Globus pallidus (tissue), 1 donor: ENCODE measurements around the gene KLHL2.
"Not testable (repeated sequence)": the region's sequence is repeated elsewhere in the genome, so short reads cannot be mapped to it uniquely, and the experiment has no call there.

Experiments used
- DNase-seq: peaks from one replicate; pipeline ENCODE4 v3.0.0-alpha.2; 2015; ENCODE audit warnings: low spot score

The KLHL2 gene

DNA sequence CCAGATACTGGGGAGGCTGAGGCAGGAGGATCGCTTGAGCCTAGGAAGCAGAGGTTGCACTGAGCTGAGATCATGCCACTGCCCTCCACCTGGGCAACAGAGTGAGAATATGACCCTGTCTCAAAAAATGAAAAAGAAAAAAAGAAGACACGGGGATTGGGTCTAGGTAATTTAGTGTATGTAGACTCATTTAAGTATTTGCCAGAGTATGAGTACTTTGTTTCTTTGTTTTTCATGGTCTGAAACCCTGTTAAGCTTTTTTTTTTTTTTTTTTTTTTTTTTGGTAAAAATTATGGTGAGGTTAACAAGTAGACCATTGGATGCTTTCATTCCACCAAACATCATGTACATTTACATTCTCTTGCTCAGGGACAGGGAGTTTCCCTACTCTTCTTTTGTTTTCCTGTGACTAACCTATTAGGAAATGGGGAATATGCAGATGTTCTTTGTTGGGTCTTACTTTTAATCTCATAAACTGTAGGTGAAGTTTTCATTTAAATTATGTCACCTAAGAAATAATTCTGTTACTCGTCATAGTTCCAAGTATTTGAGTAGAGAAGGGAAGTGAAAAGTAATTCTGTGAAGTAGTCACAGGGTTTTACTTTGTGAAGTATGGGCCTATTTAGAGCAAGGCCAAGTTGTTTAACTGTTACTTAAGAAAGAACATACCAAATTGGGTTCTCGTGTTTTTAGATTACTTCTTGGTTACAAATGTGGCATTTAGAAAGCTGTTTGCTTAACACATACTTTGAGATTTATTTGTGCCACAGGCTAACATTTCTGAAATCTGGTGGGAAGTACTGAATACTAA lies 25.5 kb downstream of the KLHL2 start:
- not testable (repeated sequence) for DNase-seq

DNA sequence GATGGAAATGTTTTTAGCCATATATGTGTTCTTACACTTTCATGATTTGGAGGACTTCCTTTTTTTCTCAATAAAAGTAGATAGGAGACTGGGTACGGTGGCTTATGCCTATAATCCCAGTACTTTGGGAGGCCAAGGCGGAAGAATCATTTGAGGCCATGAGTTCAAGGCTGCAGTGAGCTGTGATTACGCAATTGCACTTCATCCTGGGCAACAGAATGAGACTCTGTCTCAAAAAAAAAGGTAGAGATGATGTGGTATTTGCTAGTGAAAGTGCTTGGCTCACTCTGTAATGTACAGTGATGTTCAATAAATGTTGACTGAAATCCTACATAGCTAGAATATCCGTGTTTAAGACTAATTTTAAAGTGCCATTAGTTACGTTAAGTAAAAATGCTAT lies 27.4 kb downstream of the KLHL2 start:
- no peak for DNase-seq

DNA sequence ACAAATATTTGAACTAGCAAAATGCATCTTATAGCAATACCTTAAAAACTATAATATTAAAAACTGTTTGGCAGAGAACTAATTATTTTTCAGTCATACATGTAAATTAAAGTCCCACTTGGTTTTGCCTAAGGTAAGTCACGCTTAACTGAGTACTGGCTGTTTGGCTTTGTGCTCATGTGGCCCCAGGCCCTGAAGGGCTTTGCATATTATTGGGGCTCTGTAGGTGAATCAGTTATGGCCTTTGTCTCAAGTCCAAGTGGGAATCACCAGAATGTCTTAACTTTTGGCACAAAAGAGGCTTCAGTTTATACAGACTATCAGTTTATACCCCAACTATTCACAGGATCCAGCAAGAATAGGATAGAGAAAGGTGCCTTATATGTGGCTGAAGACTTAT lies 29.5 kb downstream of the KLHL2 start:
- not testable (repeated sequence) for DNase-seq

DNA sequence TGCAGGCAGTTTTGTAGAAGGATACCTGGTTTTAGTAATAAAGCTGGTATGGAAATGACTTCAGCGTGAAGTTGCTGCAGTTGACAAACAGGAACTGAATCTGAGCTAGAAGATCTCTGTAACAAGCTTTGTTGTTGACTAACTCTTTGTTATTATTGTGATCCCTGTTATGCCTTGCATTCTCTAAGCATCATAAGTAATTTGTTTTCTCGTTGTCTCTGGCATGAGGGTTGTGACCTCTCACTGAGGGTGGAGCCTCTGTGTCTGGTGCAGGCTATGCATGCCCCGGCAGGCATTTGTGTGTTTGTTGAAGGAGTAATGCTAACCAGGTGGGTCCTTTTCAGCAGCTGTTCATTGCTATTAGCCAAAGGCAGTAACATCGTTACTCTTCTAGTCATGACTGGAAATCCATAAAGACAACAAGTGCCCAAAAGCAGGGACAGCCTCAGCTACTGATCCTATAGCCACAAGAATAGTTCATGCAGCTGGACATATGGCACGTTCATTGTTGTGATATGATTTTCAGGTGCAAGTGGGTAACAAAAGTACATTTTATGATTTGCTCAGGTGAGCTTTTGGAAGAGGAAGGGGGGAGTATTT lies 30.8 kb downstream of the KLHL2 start:
- not testable (repeated sequence) for DNase-seq

DNA sequence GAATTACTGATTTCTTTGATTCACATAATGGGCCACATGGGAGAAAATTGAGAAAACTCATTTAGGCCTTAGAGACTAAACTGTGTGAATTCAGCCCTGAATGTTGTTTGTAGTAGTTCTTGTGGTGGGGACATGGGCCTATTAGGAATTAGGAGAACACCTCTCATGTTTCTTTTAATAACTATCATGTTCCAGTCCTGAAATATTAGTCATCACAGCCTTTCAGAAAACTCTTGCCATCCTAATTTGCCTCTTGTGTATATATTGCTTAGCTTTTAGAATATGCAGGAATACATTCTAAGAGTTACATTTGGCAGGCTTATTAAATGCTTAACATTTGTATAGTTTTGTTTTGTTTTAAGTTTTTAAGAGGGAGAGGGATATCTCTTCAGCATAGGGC lies 33.4 kb downstream of the KLHL2 start:
- DNase-seq: not testable (repeated sequence)

DNA sequence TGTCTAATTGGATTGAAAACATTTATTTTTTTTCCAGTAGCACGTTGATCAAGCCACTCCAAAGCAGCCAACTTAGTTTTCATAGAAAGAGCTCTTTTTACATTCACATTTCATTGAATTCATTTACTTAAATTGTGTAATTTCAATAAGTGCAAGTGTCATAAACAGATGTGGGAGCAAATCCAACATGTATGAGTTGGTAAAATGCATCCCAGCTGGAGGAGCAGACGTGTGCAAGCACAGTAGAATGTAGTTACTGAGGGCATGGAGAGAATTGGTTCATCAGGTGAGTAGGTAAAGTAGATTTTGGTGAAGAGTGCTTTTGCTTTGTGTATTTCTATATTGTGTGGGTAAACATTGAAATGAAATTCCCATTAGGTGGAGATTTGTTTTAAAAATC lies 36.8 kb downstream of the KLHL2 start:
- not testable (repeated sequence) for DNase-seq

DNA sequence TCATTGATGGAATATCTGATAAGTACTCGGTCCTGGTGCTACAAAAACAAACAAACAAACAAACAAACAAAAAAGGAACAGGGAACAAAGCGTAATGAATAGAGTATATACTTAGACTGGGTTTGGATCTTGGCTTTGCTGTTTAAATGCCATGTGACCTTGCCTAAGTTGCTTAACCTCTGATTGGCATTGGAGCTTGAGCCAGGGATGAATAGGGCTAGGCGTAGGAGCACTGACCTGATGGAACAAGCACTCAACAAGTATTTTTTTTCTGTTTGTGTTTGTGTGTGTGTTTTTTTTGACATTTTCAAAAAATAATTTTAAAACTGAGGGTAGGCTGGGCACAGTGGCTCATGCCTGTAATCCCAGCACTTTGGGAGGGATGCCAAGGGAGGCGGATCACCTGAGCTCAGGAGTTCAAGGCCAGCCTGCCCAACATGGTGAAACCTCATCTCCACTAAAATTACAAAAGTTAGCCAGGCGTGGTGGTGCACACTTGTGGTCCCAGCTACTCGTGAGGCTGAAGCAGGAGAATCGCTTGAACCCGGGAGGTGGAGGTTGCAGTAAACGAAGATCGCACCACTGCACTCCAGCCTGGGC lies 37.3 kb downstream of the KLHL2 start:
- not testable (repeated sequence) for DNase-seq

DNA sequence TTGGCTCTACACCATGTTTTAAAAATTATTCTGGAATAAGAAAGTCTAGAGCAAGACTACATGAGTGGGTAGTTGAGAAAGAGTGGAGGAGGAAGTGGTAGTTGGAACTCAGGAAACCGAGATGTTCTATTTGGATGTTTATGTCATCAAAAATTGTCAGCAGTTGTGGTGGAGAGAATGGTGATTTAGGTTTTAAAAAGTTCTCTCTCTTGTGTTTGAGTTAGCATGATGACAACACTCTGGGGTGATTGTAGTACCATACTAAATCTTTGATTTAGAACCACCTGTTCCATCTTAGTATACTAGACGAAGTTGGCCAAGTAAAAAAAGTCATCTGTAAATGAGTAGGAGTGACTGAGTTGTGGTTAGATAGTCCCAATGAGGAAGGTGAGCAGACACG lies 40.7 kb downstream of the KLHL2 start:
- DNase-seq: no peak

DNA sequence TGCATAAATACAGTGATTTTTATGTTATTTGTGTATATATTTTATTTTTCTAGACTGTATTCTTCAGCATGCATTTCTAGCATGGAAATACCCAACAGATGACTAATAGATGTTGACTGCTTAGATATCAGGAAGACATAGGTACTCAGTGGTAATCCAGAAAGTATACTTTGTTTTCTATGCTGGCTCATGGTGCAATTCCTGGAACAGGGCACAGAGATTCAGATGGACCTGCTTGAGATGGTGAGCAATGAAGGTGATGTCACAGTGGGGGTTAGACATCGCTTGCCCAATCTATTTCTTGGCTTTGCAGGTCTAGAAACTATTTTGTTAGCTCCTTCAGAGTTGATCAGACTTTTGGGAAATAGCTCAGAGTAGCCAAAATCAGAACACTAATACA lies 41.5 kb downstream of the KLHL2 start:
- not testable (repeated sequence) for DNase-seq

DNA sequence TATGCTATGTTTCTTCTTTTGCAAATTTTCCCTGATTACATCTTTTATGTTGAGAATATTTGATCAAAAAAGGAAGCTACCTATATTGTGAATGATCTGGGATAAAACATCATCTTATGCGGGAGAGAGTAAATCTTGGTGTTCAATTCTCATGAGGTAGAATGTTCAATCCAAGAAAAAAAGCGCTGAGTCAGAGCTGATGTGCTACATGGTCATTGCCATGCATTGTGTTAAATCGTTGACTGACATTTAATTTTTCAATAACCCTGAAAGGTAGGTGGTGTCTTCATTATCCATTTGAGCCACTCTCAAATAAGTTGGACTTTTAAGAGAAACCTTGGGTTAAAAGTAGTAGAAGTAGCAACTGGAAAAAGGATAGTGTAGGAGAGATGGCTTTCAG lies 47.4 kb downstream of the KLHL2 start:
- DNase-seq: not testable (repeated sequence)

DNA sequence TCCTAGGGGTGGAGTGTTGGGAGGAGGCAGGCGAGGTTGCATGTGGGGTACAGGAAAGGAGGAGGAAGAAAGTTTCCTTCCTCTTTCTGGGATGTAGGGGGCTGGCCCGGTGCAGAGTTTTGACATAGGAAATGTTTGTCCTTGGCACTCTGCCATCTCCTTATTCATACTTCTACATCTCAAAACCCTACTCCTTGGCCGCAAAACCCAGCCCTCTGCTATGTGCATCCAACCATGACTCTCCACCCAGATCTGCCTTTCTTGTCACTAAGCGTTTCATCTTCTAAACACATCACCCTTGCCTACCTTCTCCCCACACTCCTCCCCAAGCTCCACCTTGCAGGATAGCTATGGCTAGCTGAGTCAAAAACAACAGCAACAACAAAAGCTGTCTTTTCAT lies 48.1 kb downstream of the KLHL2 start:
- DNase-seq: peak; percentile 16

DNA sequence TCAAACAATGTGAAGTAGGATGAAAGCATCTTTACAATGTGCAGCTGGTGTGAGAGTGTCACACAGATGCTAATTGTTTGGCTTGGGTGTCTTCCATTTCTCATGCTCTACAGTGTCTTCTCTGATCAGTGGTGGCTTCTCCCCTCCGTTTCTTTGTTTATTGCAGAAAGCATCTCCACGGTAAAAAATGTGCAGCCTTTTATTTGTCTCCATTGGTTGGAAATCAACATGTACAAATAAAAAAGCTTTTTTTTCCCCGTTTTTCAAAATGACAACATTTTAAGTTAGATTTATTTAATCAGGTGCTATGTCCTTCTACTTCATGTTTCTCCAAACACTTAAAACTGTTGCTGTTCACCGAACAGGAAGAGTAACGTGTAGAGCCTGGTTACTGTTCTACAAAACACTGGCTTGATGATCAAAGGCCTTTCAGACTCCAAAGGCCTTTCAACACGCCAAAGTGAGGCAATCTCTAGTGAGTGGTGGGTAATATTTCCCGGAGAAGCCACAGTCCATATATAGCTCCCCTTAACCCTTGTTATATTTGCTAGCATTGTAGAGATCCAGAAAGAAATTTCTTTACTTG lies 48.8 kb downstream of the KLHL2 start:
- peak; percentile 85 for DNase-seq

DNA sequence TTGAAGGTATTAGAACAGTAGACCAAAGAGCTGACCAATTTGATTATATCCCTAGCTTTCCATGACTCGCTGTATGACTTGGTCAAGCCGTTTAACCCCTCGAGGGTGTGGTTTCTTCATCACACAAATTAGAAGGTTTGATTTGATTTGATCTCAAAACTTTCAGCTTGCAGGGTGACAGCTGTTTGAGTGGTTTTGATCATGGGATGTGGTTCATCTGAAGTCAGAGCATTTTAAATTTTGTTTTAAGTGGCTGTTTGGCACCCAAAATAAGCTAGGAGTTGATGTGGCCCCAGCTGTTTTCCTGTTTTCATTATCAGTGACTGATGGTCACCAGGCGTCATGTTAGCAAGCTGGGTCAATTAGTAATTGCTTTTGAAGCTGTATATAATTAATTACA lies 52.4 kb downstream of the KLHL2 start:
- DNase-seq: not testable (repeated sequence)

DNA sequence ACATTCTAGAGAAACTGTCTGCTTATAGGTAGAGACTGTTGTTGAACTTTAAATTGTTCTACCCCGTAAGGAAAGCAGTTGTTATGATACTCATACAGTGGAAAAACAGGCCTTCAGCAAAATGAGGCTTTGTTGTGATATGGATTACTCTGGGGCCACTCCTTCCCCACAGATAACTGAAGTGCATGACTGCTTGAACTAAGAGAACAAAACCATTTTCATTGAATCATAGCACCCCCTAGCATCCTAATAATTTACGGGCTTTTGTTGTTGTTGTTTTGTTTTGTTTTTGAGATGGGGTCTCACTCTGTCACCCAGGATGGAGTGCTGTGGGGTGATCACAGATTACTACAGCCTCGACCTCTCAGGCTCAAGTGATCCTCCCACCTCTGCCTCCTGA lies 54.9 kb downstream of the KLHL2 start:
- DNase-seq: peak; percentile 18

DNA sequence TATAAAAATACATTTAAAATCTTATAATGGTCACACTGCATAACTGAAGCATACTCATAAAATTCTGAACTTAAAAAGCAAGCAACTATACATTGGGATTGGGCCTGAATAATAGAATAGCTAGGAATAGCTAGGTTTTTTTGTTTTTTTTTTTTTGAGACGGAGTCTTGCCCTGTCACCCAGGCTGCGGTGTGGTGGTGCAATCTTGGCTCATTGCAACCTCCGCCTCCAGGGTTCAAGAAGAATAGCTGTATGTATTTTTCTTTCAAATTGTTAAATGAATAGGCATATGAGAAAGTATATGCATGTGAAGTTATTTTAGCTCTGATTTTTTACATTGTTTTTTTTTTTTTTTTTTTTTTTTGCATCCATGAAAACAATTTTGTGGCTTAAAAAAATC lies 56.1 kb downstream of the KLHL2 start:
- not testable (repeated sequence) for DNase-seq

DNA sequence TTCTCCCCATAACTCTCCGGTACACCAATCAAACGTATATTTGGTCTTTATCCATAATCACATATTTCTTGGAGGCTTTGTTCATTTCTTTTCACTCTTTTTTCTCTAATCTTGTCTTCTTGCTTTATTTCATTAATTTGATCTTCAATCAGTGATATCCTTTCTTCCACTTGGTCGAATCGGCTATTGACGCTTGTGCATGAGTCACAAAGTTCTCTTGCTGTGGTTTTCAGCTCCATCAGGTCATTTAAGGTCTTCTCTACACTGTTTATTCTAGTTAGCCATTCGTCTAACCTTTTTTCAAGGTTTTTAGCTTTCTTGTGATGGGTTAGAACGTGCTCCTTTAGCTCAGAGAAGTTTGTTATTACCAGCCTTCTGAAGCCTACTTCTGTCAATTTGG lies 62.6 kb downstream of the KLHL2 start:
- not testable (repeated sequence) for DNase-seq

DNA sequence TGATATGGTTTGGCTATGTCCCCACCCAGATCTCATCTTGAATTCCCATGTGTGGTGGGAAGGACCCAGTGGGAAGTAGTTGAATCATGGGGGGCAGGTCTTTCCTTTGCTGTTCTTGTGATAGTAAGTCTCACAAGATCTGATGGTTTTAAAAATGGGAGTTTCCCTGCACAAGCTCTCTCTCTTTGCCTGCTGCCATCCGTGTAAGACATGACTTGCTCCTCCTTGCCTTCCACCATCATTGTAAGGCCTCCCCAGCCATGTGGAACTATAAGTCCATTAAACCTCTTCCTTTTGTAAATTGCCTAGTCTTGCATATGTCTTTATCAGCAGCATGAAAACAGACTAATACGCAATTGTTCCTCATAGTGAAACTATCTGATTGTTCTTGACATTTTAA lies 66.1 kb downstream of the KLHL2 start:
- not testable (repeated sequence) for DNase-seq

DNA sequence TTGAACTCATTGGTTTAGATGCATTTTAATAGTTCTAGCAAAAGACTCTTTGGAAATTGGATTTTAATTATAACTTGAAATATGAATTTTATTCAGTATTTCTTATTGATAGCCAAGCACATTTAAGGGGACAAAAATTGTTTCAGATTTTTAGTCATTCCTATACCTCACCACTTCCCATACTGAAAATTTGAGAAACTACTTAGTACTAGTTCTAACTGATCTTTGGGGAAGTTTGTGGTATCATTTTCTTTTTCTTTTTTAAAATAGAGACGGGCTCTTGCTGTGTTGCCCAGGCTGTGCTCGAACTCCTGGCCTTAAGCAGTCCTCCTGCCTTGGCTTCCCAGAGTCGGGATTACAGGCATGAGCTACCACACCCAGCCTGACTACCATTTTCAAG lies 68.0 kb downstream of the KLHL2 start:
- not testable (repeated sequence) for DNase-seq

DNA sequence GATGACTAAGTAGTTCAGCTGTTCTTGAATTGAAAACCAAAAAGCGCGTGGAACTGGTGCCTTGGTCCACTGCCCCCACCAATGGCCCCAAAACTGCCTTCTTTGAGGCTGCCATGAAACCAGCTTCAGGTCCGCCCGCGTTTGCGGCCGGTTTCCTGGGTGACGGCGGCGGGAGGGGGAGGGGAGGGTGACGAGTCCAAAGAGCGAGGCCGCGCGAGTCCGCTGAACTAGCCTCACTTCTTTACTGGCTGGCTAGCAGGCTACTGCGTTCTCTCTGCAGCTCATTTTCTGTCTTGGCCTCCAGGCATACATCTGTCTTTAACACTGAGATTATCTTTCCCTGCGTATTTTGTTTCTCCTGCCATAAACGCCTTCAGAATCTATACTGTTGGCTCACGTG lies 72.2 kb downstream of the KLHL2 start:
- not testable (repeated sequence) for DNase-seq

DNA sequence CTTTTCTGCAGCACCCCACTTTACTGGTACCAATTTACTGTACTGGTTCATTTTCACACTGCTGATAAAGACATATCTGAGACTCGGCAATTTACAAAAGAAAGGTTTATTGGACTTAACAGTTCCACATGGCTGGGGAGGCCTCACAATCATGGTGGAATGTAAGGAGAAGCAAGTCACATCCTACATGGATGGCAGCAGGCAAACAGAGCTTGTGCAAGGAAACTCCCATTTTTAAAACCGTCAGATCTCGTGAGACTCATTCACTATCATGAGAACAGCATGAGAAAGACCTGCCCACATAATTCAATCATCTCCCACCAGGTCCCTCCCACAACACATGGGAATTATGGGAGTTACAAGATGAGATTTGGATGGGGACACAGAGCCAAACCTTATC lies 77.3 kb downstream of the KLHL2 start:
- DNase-seq: not testable (repeated sequence)

DNA sequence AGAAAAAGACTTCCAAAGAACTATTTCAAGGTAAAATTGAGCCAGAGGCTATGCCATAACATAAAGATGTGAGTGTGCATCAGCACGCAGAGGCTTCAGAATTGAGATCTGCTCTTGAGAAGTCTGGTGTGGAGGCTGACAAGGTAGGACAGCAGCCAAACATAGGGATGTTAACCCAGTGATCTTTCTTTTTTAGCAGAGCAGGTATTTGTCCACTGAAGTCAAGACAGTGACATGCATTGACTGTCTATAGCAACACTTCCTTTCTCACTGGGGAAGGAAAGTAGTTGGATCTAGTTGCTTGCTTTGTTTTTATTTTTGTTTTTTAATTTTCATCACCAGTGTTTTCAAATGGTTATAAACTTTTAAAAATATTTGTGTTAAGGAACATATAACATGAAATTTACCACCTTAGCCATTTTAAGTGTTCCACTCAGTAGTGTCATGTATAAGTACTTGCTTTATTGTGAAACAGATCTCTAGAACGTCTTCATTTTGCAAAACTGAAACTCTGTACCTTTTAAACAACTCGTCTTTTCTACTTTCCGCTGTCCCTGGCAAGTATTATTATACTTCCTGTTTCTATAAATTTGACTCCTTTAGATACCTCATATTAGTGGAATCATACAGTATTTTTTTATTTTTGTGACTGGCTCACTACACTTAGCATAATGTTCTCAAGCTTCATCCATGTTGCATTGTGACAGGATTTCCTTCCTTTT lies 79.4 kb downstream of the KLHL2 start:
- not testable (repeated sequence) for DNase-seq

DNA sequence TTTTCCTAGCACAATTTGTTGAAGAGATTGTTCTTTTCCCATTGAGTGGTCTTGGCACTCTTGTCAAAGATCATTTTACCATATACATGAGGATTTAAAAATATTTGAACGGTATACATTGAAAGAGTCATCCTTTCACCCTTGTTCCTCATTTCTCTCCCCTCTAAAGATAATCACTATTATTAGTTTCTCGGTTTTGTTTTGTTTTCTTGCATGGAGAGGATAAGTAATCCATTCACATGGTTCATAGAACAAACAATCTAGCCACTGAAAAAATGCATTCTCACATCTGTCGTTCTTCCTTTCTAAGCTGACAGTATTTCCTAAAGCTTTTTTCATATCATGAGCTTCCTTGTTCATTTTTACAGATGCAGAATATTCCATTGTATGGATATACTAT lies 80.9 kb downstream of the KLHL2 start:
- DNase-seq: no peak
